ENCODE data around the gene GAS2L1. TPM values are rescaled to one million over a fixed set of nuclear protein-coding genes. Genes with fewer than 3 reads are reported as not detected.

The GAS2L1 gene
- total RNA-seq = 4.0 and 6.3 TPM in 2 replicates

DNA sequence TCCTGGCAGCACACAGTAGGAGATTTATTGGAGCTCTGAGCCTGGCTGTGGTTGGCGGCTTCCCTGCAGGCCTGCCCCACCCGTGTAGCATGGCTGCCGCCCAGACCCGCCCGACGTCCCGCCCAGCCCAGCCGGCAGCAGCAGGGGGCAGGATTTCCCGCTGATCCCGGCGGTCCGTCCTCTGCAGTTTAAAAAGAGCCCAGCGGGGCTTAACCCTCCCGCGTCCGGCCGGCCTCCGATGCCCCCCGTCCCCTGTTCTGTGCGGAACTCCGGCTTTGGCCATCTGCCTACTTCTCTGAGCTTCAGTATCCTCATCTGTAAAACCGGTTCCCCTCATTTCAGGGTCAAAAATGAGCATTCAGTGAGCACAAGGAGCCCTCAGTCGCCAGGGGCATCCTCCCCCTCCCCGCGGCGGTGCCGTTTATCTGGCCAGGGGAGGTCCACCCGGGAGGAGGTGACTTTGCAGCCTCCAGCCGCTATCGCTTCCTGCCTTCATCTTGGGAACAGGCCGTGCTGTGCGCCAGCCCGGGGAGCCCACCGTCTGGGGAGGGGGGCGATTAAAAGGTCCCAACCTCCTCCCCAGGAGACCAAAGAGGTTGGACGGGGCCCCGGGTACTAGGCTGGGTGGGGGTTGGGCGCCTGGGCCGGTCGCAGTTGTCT, at the start of gene GAS2L1:
TSS of gene GAS2L1 (plus strand) at position 476 of the 660 bp plus-strand sequence. CDS start 1,456 bp downstream, outside the sequence.

DNA sequence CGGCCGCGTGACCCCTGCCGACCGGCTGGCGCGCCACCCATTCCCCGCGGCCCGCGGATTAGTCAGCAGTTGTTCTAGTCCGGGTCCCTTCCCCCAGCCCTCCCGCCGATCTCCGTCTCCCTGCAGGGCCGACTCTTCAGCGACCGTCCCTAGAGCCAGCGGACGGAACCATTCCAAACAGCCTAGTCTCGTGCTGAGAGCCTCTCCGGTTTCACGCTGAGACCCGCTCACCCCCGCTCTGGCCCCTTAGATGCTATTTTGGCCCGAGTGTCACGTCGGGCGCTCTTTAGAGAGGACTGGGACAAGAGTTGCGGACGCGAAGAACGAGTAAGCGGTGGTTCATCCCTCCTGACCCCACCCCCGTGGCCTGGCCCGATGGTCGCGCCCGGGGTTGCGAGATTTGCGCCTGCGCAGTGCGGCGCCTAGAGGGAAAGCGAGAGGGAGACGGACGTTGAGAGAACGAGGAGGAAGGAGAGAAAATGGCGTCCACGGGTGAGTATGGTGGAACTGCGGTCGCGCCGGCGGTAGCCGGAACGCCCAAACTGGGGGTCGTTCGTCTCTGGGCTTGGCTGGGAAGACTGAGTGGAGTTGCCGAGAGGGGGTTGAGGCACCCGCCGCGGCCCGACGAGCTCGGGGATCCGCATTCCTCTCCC, 38.5 kb upstream of the GAS2L1 start, which contains the start of the genes EWSR1 and RHBDD3:
TSS of gene EWSR1 (plus strand) at position 411 of the 653 bp plus-strand sequence. CDS start at position 480, 69 bp downstream.
TSS of gene RHBDD3 (minus strand) at position 124 of the 653 bp plus-strand sequence. CDS start 2,355 bp downstream, outside the sequence.

DNA sequence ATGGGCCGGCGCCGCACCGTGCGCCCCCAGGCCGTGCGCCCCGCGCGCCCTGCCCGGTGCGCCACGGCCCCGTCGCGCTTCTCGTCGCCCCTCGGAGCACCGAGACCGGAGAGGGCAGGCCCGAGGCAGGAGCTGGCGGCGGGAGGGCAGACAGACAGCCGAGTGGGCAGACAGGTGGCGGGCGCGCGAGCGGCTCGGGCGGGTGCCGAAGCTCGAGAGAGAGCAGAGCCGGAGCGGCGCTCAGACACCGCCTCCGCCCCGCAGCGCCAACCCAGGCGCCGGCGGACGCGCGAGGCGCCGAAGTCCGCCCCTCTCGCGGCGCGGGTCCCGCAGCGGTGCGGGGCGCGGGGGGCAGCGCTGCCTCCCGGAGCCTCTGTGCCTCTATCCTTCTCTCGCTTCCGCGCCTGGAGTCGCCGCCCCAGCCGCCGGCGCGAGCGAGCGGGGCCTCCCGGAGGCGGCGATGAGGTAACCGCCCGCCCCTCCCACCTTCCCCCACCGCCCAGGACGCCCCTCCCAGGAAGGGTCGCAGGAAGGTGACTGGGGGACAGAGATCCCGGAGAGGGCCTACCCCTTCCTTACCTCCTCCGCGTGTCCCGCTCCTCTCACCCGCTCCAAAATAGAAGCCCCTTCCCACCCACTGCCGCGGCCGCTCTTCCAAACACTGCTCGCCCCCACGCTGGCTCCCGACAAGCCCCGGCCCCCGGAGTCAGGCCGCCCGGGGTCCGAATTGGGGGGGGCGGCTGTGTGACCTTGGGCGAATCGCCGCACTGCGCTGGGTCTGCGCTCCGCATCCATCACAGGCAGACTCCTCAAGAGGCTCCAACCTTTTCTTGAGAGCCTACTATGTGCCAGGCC, 9.1 kb downstream of the GAS2L1 start, which contains the start of gene RASL10A:
TSS of gene RASL10A (minus strand) at position 412 of the 855 bp plus-strand sequence. CDS start 451 bp downstream, outside the sequence.

Other genes starting within 250 kb of the GAS2L1 start
- 0.14 TPM in 1 of 2 replicates, not detected in the other for gene C22orf31, start 244.8 kb upstream of the GAS2L1 start, total RNA-seq
- gene KREMEN1, start 233.6 kb upstream of the GAS2L1 start, total RNA-seq = 12.6 and 15.4 TPM in 2 replicates
- 0.37 and 1.00 TPM in 2 replicates for gene EMID1, start 100.8 kb upstream of the GAS2L1 start, total RNA-seq
- gene RHBDD3, start 38.7 kb upstream of the GAS2L1 start, total RNA-seq = 15.3 and 18.5 TPM in 2 replicates
- 133 and 135 TPM in 2 replicates for gene EWSR1, start 38.4 kb upstream of the GAS2L1 start, total RNA-seq
- gene RASL10A, start 9.0 kb downstream of the GAS2L1 start, total RNA-seq = under 0.01 TPM in 1 of 2 replicates, not detected in the other
- 42.5 and 51.3 TPM in 2 replicates for gene AP1B1, start 81.9 kb downstream of the GAS2L1 start, total RNA-seq
- gene RFPL1, start 131.9 kb downstream of the GAS2L1 start, total RNA-seq = not detected in 2 replicates
- gene NEFH, start 173.6 kb downstream of the GAS2L1 start, total RNA-seq = 0.09 and 0.14 TPM in 2 replicates
- gene THOC5, start 247.1 kb downstream of the GAS2L1 start, total RNA-seq = 51.4 and 53.0 TPM in 2 replicates